Stimulated activated CD4-positive, alpha-beta T cell treated with anti-CD3 and anti-CD28 coated beads, Interleukin-12 subunit alpha, Interleukin-12 subunit beta, amount 100 ng/mL, for 24 hours (primary cell): ENCODE measurements around the gene LRRC59.
"Not testable (repeated sequence)": the region's sequence is repeated elsewhere in the genome, so short reads cannot be mapped to it uniquely, and the experiment has no call there.

Experiments used
- DNase-seq, 2 experiments: peaks; one replicate each; pipeline ENCODE4 v3.0.0-alpha.2; 2020; ENCODE audit warnings: low read depth in 2 of 2

The LRRC59 gene

DNA sequence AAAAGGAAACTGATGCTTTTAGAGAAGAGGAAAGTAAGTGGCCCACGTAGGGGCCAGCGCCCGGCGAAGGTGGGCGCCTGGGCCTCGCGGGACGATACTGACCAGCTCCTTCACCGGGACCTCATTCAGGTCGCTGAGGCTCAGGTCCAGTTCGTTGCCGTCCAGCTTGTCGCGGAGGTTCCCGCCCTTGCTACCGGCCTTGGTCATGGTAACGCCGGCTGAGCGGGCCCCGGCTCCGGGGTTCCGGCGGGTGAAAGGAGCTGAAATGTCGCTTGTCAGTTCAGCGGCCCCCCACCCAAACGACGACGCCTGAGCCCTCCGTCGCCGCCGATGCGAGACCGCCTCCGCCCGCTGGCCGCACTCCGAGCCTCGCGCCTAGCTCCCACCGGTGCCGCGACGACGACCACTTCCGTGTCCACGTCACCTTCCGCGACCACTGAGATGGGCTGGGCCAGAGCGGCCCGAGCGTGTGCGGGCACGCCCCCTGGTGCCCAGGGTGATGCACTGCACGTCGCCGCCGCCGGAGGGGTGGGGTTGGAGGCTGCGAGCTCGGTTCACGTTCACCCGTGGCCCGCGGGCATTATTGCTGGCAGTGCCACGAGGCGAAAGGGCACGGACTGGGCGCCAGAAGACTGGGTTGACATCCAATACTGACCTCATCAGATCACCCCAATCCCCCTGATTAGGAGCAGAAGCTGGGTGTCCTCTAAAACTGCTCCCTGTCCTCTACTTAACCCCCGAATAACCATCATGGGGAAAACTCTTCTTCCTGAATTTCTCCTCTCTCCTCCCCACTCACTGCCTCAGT is at the start of gene LRRC59:
Gene LRRC59, minus strand, starts transcription at position 413 of the 808 bp plus-strand sequence. Its CDS starts 206 bp downstream, at position 207.
- DNase-seq: peak; percentile 82 to 88

DNA sequence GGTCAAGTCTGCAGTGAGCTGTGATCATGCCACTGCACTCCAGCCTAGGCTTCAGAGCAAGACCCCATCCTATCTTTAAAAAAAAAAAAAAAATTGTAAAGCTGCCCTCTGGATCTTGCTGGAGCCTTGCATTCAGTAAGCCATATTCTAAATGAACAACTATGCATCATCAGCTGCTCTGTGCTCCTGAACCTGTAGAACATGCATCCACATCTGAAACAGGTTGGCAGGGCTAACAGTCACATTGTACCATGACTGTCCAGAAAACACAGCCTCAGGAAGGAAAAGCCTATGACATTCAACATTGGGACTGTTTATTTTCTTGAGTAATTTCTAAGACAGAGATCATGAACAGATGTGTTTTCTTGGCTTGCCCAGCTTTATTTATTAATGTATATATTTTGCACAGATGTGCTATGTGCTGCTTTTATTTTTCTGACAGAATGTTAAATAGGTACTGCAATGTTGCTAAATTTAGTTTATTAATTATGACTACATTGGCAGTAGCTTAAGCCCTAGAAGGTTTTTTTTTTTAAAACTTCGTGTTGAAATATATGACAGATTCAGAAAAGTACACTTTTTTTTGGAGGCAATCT is 48.5 kb upstream of the LRRC59 start:
- no peak for DNase-seq

DNA sequence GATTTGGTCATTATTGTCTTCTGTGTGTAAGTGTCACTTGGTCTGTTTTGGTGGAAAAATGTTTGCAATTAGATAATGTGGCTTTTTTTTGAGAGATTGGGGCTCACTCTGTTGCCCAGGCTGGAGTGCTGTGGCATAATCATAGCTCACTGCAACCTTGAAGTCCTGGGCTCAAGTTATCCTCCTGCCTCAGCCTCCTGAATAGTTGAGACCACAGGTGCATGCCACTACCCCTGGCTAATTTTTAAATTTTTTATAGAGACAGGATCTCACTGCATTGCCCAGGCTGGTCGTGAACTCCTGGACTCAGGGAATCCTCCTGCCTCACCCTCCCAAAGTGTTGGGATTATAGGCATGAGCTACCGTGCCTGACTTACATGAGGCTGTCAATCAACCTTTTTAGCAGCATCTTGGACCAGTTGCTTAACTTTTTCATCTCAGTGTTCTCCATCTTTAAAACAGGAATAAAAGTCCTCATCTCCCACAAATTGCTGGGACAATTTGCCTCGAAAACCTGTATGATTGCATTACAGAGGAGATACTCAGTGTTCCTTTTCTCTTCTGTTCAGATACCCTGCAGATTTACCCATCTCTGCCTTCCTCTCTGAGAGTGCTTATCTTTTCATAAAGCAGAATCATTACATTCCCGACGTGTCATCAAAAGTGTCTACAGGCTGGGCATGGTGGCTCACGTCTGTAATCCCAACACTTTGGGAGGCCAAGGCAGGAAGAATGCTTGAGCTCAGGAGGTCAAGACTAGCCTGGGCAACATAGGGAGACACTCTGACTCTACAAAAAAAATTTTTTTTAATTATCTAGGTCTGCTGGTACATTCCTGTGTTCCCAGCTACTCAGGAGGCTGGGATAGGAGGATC is 47.8 kb upstream of the LRRC59 start:
- no peak for DNase-seq

DNA sequence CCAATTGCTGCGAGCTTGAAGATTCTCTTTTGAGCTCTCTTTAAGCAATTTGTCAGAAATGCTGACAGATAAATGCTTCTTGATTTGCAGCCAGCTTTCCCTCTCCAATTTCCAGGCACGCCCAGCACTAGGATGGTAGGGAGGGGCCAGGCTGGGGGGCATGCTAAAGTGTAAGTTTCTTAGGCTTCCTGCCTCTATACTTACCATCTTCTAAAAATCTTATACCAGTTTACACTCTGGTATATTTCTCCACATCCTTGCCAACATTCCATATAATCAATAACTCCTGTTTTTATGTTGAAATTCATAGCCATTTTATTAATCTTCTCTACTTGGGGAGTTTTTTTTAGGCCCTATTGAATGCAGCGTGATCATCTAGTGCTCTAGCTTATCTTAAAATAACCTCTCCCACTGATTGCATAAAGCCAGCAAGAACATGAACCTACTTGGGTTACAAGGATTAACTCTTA is 46.2 kb upstream of the LRRC59 start:
- DNase-seq: no peak

DNA sequence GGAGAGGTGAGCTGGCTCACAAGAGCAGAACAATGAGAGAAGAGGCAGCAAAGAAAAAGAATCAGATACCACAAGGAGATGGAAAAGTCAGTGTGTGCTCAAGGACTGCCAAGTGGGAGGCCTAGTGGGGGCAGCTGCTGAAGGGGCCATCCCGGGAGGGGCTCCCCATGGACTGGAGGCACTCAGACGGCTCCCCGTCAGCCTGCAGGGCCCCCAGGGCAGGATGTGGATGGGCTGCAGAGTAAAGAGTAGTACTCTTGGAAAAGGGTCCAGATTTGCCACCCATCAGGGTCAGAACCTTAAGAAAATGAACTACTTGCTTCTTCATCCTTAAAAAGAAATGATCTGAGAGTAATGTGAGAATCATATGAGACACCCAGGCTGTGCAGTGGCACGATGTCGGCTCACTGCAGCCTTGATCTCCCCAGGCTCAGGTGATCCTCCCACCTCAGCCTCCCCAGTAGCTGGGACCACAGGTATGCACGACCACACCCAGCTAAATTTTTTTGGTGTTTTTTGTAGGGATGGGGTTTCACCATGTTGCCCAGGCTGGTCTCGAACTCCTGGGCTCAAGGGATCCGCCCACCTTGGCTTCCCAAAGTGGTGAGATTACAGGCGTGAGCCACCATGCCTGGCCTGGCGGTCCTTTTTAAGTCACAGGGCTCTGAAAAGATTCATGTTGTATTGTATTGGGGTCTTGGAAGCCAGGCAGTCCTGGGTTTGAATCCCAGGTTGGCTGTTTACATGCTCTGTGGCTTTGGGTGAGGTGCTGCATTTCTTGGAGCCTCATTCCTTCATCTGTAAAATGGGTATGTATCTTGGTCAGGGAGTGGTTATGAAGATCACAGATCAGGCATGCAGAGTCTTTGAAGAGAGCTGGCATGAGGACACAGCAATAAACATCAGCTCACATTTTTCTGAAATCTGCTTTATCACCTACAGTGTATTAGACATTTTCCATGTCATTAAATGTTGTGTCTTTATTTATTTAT is 43.8 kb upstream of the LRRC59 start:
- DNase-seq: no peak

DNA sequence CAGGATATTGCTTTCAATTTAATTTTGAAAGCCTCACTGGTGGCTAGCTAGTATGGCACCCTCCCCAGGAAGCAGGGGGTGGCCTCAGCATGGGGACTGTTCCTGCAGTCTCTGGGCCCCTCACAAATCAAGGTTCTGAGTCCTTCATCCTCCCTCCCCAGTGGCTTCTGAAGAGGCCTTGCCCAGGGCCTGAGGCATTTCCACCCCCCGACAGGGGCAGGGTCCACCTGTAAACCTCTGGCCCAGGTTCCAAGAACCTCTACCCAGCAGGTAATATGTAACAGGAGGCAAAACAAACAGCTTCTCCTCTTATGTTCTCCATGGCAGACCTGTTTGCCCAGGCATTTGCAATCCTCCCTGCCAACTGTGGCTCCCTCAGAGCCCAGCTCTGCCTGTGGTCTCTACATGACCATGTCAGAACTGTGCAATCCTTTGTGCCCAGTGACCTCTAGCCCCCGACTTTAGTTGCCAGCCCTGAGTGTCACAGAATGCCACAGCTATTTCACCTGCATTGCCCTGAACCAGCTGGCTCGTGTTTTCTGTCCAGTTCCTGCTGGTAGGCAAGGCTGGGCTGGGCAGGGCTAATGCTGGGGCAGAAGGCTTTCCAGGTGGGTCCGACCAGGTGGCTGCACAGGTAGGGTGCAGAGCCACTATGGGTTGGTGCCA is 43.0 kb upstream of the LRRC59 start:
- DNase-seq: no peak

DNA sequence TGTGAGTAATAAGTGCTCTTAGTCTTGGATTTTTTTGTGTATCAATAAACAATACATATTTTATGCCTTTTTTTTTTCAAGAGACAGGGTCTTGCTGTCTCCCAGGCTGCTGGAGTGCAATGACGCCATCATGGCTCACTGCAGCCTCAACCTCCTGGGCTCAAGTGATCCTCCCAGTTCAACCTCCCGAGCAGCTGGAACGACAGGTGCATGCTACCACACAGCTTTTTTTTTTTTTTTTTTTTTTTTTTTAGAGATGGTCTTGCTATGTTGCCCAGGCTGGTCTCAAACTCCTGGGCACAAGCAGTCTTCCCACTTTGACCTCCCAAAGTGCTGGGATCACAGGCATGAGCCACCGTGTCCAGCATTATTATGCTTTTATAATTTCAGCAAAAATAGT is 41.7 kb upstream of the LRRC59 start:
- no peak for DNase-seq

DNA sequence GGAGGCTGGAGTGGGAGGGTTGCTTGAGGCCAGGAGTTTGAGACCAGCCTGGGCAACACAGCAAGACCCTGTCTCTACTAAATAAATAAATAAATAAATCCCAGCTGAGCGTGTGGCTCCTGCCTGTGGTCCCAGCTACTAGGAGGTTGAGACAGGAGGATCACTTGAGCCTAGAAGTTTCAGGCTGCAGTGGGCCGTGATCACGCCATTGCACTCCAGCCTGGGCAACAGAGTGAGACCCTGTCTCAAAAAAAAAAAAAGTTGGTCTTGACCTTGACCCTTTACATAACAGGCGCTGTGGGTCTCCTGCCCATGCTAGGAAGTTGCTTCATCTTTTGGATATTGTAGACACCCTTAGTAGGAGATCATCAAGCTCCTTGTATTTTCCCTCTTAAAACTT is 40.1 kb upstream of the LRRC59 start:
- no peak for DNase-seq

DNA sequence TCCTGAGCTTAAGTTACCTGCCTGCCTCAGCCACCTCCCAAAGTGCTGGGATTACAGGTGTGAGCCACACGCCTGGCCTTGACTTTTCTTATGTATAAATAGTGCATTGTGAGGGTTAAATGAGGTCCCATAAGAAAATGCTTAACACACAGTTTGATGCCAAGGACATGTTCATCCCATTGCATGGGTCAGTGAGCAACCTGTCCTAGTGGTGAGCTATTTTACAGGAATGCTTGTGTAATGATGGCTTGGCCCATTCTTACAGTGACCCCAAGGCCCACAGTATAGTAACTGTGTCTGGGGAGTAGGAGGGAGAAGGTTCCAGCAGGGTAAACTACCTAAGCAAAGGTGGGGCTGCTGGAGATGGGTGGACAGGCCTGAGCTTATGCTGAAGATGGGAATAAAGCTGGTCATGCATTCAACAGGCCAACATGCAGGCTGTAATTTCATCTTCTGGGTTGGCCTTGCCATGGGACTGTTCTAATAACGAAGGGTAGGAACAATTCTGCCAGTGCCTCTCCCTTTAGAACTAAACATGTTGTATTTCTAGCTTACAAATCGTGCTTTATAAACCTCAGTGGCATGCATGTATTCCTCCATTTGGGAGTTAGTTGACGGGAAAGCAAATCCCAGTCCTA is 34.9 kb upstream of the LRRC59 start:
- no peak for DNase-seq

DNA sequence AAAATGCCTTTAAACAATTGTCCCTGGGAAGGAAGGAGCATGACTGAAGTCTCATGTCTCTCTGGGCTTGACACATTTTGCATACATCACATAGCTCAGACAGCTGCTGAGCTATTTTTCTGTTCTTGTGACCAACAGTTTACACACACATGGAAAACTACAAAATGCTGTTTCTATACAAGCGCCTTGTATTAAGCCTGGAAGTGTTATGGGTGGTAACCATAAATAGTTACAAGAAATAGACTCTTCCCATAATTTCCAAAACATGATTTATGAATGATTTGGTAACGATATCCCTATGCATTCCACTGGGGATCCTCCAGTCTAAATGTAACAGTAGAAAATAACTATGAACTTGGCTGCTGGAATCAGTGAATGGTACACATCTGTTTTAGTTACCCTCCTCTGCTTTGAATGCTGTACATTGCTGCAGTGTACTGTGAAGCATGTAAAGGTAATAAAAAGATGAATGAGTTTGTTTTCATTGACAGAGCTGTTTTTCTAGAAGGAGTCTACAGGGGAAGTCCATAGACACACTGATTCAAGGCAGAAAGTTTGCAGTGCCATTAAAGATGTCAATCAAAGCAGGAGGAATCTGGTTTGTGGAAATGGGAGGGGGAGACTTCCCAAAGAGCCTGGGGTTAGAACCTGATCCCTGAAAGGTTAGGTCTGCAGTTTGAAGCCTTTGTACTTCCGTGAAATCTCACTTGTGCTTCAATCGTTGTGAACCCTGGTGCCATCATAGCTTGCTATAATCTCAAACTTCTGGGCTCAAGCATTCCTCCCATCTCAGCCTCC is 33.7 kb upstream of the LRRC59 start:
- DNase-seq: no peak

DNA sequence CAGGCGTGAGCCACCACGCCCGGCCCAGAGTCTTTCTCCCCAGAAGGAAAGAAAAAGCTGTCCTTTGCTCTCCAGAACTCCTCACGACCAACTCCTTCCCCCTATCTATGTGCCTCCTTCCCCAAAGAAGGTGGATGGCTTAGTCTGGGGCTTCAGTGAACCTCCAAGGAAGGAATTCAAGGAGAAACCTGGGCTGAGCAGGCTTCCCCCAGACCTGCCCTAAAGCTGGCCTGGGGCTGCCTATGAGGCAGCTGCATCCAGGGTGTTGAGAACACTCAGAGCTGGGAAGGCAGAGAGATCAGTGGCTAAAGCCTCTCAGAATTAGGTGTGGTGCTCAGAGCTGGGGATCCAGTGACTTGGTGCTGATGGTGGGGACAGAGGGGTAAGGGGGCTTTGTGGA is 32.5 kb upstream of the LRRC59 start:
- DNase-seq: no peak

DNA sequence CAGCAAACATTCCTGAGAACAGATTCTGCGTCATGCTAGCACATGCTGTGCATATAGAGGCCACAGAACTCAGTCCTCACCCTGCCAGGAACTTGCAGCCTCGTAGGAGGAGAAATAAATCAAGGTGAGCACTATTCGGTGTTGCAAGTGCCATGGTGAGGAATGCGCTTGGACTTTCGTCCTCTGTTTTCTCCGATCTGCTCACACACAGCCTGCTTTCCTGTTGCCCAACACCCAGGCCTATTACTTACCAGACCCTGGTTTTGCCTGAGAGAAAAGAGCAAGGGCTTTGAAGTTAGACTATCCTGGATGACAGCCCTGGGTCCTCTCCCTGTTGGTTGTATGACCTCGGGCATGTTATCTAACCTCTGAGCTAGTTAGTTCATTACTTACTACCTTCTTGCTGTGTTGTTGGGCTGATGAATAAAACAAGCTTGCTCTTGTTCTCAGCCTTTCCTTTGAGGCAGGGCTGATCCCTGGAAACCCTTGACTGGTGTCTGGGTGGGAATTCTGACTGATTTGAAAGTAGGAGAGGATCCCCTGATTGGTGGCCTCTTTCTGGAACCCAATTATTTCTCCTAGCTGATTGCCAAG is 31.6 kb upstream of the LRRC59 start:
- no peak for DNase-seq

DNA sequence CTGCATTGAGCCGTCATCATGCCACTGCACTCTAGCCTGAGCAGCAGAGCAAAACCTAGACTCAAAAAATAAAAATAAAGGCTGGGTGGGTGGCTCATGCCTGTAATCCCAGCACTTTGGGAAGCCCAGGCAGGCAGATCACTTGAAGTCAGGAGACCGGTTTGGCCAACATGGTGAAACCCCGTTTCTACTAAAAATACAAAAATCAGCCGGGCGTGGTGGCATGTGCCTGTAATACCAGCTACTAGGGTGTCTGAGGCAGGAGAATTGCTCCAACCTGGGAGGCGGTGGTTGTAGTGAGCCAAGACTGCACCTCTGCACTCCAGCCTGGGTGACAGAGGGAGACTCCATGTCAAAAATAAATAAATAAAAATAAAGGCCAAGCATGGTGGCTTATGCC is 30.8 kb upstream of the LRRC59 start:
- DNase-seq: not testable (repeated sequence)

DNA sequence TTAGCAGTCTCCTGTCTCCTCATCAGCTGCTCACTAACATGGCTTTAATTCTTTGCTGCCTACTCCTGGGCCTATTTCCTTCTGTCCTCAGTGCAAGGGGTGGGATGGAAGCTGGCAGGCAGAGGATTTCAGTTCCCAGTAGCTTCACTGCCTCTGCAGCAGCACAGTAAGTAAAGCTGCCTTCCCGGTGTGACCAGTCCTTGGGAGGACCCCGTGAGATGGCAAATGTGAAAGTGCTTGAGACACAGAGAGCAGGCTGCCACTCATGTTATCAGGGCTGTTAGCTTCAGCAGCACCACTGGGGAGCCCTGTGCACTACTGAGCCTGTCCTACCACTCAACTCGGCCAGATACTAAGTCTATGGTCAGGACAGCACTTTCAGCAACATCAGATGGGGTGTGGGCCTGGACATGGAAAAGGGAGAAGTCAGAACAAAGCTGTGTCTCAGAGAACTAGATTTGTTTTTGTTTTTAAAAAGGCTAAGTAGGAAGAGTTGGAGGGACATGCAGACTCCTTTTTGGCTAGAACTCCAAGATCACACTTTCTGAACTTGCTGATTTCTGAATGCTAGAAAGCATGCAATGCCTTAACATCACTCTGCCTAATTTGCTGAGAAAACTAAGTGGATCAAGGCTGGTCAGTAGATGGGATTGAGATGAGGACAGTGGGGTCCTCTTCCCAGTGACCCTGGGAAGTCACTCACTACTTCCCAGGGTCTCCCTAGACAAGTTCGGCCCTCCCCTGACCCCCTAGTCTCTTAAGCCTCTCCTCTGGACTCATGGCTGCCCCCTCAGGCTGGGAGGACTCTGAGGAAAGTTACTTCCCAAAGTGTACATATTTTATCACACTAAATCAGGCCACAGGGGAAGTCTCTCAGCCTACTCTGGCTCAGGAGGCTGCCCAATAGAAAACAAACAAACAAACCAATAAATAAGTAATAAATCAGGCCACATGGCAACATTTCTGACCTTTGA is 29.8 kb upstream of the LRRC59 start:
- no peak for DNase-seq

DNA sequence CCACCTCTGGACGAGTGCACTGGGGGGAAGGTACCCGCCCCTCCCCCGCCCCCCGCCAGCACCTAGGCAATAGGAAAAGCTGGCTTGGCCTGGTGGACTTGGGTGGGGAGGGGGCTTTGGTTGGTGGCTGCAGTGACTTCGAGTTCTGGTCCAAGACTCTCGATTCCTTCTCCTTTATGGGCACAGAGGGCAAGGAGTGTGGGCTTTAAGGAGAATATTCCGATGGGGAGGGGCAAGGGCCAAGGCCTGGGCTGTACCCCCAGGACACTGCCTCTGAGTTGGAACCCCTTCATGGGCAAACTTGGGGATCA is 29.1 kb upstream of the LRRC59 start:
- DNase-seq: no peak

DNA sequence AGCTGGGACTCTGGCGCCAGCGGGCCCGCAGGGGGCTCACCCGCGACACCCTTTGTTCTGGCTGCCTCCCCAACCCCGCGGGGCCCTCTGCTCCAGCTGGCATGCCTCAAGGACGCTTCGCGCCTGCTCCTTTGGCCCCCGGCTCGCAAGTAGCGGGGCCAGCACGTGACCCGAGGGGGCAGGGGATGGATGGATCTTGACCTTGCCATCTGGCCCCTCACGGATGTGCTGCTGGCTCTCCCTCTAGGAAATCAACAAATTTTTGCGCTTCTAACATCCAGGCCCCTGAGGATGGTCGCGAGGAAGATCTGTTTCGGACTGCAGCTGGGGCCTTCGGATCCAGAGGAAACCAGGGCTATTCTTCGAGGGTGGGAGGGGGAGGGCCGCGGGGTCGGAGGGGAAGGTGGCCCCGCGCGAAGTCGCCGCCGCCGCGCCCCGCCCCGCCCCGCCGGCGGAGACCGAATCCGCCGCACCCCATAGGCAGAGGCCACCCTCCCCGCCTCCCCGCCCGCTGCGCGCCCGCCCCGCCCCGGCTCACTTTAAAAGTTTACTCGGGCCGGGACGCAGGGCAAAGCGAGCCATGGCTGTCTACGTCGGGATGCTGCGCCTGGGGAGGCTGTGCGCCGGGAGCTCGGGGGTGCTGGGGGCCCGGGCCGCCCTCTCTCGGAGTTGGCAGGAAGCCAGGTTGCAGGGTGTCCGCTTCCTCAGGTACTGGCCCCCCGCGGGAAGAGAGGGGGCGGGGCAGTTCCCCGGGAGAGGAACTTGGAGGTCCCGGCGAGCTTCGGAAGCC is 28.6 kb upstream of the LRRC59 start, which contains the start of gene ACSF2:
Gene ACSF2, plus strand, starts transcription at position 537 of the 790 bp plus-strand sequence. Its CDS starts 44 bp downstream, at position 581.
- DNase-seq: peak; percentile 41 to 67
